UCSD-AML1 (cell line): ENCODE results near the gene CCDC13.
"Not testable (repeated sequence)": the region's sequence is repeated elsewhere in the genome, so short reads cannot be mapped to it uniquely, and the experiment has no call there.

ENCODE experiments used
- DNase-seq: peaks from one replicate; lab custom pipeline; 2025; ENCODE audit not compliant: unreplicated experiment; lab: John Stamatoyannopoulos, UW

The CCDC13 gene, protein sequence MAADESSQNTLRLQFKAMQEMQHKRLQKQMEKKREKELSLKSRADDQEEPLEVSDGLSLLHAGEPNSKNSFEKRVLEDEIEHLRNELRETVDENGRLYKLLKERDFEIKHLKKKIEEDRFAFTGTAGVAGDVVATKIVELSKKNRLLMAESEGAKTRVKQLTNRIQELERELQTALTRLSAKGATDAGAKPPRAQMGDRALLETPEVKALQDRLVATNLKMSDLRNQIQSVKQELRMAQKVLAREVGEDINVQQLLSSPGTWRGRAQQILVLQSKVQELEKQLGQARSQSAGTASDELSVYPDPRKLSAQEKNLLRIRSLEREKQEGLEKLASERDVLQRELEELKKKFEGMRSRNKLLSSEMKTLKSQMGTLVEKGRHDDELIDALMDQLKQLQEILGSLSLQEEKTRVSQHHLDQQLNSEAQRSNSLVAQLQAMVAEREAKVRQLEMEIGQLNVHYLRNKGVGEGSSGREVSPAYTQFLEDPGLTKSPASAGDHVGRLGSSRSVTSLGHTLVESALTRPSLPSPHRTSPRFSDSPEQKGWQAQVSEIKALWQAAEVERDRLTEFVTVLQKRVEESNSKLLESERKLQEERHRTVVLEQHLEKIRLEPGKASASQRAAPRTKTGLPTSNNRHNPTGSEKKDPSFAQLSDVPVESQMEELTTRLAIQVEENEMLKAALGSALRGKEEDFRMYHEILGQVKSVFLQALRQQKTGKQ

GRCh38 chr3:42772670-42773408, at the start of gene CCDC13:
TSS of gene CCDC13 (minus strand) at chr3:42773253. CDS start at chr3:42758345, 14,908 bp downstream.
- DNase-seq, result peak; percentile 93

GRCh38 chr3:42822828-42823227, 49.8 kb upstream of the CCDC13 start:
- no peak for DNase-seq

DNA sequence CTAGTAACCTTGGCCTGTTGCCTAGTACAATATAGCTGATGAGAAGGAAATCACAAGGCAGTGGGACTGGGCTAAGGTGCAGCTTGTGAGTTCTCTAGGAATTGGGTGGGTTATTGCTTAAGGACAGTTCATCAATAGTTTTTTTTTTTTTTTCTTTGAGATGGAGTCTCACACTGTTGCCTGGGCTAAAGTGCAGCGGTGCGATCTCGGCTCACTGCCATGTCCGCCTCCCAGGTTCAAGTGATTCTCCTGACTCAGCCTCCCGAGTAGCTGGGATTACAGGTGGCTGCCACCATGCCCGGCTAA, 47.6 kb upstream of the CCDC13 start:
- DNase-seq, result no peak

DNA sequence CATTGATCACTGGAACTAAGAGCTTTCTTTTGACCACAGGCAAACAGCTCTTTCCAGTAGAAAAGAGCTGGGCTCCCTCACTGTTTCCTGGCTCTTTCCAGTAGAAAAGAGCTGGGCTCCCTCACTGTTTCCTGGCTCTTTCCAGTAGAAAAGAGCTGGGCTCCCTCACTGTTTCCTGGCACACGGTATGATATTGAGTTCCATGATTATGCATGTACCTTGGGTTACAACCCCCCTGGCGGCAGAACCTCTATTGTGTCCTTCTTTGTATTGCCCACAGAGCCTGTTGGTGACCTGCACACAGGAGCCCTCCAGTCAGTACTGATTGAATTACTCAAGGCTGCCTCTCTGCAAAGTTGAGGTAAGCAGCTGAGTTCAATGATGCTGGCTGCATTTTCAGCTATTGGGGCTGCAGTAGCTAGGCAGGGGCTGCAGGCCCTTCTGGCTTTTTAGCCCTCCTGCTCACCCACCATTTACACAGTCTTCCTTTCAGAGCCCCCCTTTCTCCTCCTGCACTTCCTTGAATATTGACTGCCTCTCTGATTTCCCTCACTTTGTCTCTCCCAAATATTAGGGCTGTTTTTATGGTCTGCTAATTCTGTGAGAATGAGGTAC, 46.4 kb upstream of the CCDC13 start:
- no peak for DNase-seq

GRCh38 chr3:42815826-42816225, 42.8 kb upstream of the CCDC13 start:
- DNase-seq, result no peak

DNA sequence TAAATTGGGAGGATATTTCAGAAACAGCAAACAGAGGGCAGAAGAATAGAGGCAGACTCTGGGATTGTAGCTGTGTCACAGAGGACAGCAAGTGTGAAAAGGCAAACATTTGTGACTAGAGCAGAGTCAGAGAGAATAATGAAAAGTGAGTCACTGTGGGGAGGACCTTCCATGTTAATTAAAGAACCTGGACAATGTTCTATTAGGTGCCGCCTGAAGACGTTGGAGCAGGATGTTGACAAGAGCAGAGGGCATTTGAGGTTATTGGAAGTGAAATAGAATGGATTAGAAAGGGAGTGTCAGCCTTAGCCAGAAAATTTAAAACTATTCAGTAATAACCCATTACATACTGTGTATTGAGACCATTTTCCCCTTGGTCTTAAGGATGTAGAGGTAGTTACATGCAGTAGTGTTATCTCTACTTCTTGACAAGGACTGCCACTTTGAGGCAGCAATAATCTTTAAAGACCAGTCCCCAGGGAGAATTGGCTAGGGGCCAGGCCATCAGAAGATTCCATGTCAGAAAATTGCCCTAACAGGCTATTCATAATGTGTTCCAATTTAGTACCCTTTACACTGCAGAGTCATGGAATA, 42.0 kb upstream of the CCDC13 start:
- no peak for DNase-seq

DNA sequence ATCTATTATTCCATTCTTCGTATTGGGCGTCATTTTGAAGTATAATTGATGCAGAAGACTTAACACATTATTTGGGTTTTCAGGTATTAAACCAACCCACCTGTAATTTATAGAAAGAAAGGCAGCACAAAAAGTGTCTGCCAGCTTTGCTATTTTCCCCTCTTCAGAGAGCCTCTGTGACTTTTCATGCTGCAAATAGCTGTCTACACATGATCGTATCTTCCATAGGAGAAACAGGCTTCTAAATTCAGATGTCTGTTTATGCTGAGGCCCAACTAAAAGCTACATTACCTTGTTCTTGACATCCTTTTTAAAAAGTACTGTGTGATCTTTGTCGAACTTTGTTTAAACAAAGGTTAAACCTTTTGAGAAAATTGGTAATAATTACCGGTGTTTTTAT, 41.2 kb upstream of the CCDC13 start:
- no peak for DNase-seq

DNA sequence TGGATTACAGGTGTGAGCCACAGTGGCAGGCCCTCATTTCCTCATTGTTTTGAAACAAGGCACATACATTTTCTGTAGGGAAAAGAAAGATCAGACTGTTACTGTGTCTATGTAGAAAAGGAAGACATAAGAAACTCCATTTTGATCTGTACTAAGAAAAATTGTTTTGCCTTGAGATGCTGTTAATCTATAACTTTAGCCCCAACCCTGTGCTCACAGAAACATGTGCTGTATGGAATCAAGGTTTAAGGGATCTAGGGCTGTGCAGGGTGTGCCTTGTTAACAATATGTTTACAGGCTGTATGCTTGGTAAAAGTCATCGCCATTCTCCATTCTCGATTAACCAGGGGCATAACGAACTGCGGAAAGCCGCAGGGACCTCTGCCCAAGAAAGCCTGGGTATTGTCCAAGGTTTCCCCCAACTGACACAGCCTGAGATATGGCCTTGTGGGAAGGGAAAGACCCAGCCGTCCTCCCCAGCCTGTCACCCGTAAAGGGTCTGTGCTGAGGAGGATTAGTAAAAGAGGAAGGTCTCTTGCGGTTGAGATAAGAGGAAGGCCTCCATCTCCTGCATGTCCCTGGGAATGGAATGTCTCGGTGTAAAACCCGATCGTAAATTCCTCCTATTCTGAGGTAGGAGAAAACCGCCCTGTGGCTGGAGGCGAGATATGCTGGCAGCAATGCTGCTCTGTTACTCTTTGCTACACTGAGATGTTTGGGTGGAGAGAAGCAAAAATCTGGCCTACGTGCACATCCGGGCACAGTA, 38.2 kb upstream of the CCDC13 start:
- DNase-seq, result peak; percentile 59

DNA sequence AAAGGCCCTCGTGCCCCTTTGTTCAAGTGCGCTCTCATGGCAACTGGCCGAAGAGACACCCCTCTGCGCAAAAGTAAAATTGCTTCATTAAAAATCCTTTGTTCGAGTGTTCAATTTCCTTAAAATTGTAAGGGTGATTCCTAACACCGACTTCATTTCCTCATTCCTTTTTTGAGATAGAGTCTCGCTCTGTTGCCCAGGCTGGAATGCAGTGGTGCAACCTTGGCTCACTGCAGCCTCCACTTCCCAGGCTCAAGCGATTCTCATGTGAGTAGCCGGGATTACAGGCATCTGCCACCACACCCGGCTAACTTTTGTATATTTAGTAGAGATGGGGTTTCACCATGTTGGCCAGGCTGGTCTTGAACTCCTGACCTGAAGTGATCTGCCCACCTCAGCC, 37.7 kb upstream of the CCDC13 start:
- DNase-seq, result not testable (repeated sequence)

GRCh38 chr3:42809202-42809601, 36.1 kb upstream of the CCDC13 start, which contains the start of gene ACKR2:
TSS of gene ACKR2 (plus strand) at chr3:42809445. CDS start at chr3:42864503, 55,058 bp downstream.
- no peak for DNase-seq

DNA sequence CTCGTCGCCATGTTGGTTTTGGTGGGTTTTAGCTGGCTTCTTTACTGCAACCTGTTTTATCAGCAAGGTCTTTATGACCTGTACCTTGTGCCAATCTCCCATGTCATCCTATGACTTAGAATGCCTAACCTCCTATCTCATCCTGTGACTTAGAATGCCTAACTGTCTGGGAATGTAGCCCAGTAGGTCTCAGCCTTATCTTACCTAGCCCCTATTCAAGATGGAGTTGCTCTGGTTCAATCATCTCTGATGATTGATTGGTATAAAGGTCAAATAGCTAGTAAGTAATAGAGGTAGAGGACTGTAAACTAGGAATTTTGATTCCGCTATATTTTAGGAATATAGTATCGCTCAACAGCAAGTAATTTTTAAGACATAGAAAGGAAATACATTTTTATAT, 34.9 kb upstream of the CCDC13 start:
- DNase-seq, result no peak

DNA sequence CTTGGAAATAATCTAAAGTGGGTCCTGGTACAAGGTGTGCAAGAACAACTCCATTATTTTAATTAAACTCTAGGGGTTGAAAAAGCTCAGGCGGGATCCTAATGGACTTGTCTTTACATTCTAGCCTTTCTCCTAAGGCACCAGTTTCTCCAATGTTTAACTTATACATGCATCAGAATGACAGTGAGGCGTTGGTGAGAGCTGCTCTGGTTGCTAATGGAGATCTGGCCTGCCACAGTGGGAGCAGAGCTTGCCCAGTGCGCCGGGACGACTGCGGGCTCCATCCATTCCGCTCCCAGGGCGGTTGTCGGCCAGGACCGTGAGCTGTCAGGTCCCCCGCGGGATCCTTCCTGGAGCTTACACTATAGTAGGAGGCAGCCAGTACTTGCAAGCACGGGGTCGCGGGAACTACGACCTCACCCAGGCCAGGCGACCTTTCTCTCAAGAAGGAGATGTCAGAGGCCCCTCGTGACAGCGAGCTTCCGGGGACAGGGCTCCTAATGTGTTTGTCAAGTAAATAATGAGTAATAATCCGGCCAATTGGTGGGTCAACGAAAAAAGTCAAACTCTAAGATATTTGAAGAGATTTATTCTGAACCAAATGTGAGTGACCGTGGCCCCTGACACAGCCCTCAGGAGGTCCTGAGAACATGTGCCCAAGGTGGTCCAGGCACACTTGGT, 32.2 kb upstream of the CCDC13 start:
- no peak for DNase-seq

DNA sequence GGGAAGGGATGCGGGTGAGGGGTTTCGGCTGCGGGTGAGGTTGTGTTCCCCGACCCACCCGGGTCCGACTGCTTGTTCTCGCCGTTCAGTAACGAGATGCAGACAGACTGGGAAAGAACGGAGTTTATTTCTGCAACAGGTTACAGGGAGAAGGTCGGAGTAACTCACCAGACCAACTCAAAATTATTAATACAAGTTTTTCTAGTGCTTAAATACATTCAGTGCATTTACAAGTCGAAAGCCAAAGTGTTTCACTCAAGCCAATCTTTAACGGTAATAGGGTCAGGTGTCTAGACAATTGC, 31.7 kb upstream of the CCDC13 start:
- no peak for DNase-seq

DNA sequence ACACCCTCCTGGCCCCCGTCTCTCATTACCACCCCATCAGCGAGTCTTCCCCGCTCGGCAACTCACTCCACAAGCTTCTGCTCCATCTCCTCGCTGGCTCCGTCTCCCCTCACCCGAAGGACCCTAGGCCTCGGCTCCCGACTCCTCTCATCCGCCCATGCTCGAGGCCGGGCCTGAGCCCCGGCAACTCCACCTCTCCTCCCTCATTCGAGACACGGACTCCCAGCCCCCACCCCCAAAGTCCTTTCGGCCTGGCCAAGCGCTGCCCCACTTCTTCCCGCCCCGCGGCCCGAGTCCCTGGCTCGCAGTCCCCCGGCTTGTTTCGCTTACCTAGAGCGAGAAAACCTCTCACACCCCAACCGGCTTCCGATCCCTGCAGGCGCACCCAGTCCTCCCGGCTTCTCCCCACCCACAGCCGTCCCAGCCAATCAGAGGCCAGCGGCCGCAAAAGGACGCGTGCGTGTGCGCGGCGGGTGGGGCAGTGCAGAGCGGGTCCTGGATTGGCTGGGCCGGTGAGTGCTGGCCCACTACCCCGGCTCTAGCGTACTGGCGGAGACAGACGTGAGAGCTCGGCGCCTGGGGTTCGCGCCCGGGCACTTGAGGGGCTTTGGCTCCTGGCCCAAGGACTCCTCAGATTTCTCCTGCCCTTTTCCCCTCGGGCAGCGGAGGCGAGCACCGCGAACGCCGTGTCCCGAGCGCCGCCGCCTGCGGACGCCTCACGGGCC, 31.2 kb upstream of the CCDC13 start, which contains the start of gene HIGD1A:
Gene HIGD1A (minus strand): TSS at position 385 of the 725 bp plus-strand sequence. CDS start 10,237 bp downstream, outside the sequence.
- peak; percentile 96 for DNase-seq

GRCh38 chr3:42803414-42804105, 30.5 kb upstream of the CCDC13 start:
- peak; percentile 65 for DNase-seq

GRCh38 chr3:42802876-42803413, 29.9 kb upstream of the CCDC13 start:
- DNase-seq, result no peak

DNA sequence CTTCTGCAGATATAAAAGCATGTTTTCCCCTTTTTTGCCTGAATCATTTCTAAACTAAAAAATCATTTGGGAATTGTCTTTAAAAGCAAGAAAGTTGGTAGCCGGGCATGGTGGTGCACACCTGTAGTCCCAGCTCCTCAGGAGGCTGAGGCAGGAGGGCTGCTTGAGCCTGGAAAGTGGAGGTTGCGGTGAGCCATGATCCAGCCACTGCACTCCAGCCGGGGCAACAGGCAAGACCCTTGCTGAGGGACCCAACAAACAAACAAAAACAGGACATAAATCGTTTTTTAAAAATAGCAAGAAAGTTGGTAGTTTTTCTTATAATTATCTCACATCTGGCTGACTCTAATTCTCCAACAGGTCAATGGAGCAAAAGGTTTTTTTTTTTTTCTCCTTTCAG, 28.7 kb upstream of the CCDC13 start:
- DNase-seq, result no peak

DNA sequence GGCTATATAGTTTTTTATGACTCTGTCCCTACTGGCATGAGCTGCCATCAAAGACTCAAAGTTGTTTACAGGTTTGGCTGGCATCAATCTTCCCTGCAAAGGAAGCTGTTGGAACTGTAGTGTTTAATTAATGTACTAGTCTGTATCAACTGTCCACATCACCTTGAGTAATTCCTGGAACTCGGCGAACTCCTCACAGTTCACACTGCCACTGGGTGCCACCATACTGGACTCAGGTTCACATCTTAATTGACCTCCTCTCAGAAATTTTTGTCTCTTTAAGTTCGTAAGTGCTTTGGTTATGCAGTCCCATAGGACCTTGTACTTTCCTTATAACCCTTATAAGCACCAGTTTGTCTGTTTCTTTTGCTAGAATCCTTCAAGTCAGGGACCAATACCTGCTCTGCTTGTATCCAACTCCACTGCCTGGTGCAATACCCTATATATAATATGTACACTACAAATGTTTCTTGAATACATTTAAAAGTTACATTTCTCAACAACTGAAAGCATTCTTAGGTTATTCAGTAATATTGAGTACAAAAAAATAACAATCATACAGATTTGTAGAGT, 28.1 kb upstream of the CCDC13 start:
- DNase-seq, result no peak
